ENCODE data around the gene LRRK1. TPM values are rescaled to one million over a fixed set of nuclear protein-coding genes. Genes with fewer than 3 reads are reported as not detected.

Gene LRRK1
- polyA plus RNA-seq, 1 of the 3 experiments (the other 2 are of a cell fraction), result 6.9 TPM

- Histone ChIP-seq H3K36me3 (replicated peaks in 1 of 2; ENCODE audit: control insufficient read depth in 1 of 2, insufficient read depth in 2 of 2, low read length in 1 of 2) (peaks cover 0 to 11% of the 10 kb centered on the region in 2 experiments), H3K79me2 (ENCODE audit: insufficient read depth) (peaks cover 4% of the 10 kb centered on the region; the same call in 1 of the 2 replicates), H3K4me2 (no peak overlapping the region), H3K9ac (no peak overlapping the region), H3K9me2 (no peaks in the 10 kb centered on the region), H3K4me3 (ENCODE audit: low read depth in 2 of 2, low read length in 1 of 2) (no peak overlapping the region), H3K9me3 (no peaks in the 10 kb centered on the region), H3F3A (replicated peaks; ENCODE audit: insufficient read depth) (peaks cover 11% of the 10 kb centered on the region), H3K27ac (ENCODE audit: low read depth in 2 of 2, low read length in 1 of 2) (no peak overlapping the region), H2AFZ (ENCODE audit: low read depth) (no peak overlapping the region), H3K27me3 (ENCODE audit: insufficient read depth) (no peaks in the 10 kb centered on the region), H3K4me1 (ENCODE audit: control insufficient read depth in 1 of 2, insufficient read depth in 2 of 2, low read depth in 1 of 2, low read length in 1 of 2) (peaks cover 0 to 18% of the 10 kb centered on the region in 2 experiments; a peak in 1 of 4 replicates), H4K20me1 (ENCODE audit: insufficient read depth) (no peaks in the 10 kb centered on the region)
- TF ChIP-seq NRF1 (IDR thresholded peaks at IDR 0.05; ENCODE audit: low read depth, low read length), result no peak
- TF ChIP-seq, protein P1, sequence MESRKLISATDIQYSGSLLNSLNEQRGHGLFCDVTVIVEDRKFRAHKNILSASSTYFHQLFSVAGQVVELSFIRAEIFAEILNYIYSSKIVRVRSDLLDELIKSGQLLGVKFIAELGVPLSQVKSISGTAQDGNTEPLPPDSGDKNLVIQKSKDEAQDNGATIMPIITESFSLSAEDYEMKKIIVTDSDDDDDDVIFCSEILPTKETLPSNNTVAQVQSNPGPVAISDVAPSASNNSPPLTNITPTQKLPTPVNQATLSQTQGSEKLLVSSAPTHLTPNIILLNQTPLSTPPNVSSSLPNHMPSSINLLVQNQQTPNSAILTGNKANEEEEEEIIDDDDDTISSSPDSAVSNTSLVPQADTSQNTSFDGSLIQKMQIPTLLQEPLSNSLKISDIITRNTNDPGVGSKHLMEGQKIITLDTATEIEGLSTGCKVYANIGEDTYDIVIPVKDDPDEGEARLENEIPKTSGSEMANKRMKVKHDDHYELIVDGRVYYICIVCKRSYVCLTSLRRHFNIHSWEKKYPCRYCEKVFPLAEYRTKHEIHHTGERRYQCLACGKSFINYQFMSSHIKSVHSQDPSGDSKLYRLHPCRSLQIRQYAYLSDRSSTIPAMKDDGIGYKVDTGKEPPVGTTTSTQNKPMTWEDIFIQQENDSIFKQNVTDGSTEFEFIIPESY (IDR thresholded peaks at IDR 0.05; ENCODE audit: borderline replicate concordance, low read depth), result no peak
- TF ChIP-seq SIN3A (IDR thresholded peaks at IDR 0.05; ENCODE audit: borderline replicate concordance, low read depth, low read length), result no peak
- TF ChIP-seq NFIC (IDR thresholded peaks at IDR 0.05; ENCODE audit: borderline replicate concordance), result no peak
- TF ChIP-seq EZH2phosphoT487 (IDR thresholded peaks at IDR 0.05; ENCODE audit: borderline replicate concordance, low read depth), result no peak
- TF ChIP-seq EP300 (IDR thresholded peaks at IDR 0.05; ENCODE audit: borderline replicate concordance in 1 of 2, low read depth in 1 of 2, low read length in 1 of 2), result no peak
- no peak for TF ChIP-seq PBX3 (IDR thresholded peaks at IDR 0.05)
- TF ChIP-seq, protein P2, sequence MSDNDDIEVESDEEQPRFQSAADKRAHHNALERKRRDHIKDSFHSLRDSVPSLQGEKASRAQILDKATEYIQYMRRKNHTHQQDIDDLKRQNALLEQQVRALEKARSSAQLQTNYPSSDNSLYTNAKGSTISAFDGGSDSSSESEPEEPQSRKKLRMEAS (IDR thresholded peaks at IDR 0.05; ENCODE audit: low read depth), result no peak
- no peak for TF ChIP-seq REST (IDR thresholded peaks at IDR 0.05; ENCODE audit: low read depth, low read length)
- no peak for TF ChIP-seq TEAD4 (IDR thresholded peaks at IDR 0.05; ENCODE audit: borderline replicate concordance, insufficient read depth)
- TF ChIP-seq TAF1 (IDR thresholded peaks at IDR 0.05; ENCODE audit: borderline replicate concordance, low read depth, low read length), result no peak
- TF ChIP-seq POLR2AphosphoS5 (IDR thresholded peaks at IDR 0.05; ENCODE audit: low read depth, low read length), result no peak
- no peak for TF ChIP-seq YY1 (IDR thresholded peaks at IDR 0.05; ENCODE audit: low read depth)
- TF ChIP-seq FOSL2 (IDR thresholded peaks at IDR 0.05; ENCODE audit: borderline replicate concordance, low read depth), result no peak
- TF ChIP-seq RFX5 (IDR thresholded peaks at IDR 0.05; ENCODE audit: low read length), result no peak
- no peak for TF ChIP-seq MXI1 (IDR thresholded peaks at IDR 0.05; ENCODE audit: low read depth, low read length)
- no peak for TF ChIP-seq USF2 (IDR thresholded peaks at IDR 0.05; ENCODE audit: borderline replicate concordance, low read depth, low read length)
- no peak for TF ChIP-seq FOXJ3 (CRISPR knock-in tag; IDR thresholded peaks at IDR 0.05)
- ChIA-PET POLR2A (no interaction called here), CTCF (interaction anchor here (0.7 to 1.7 kb wide), 3 partner anchors 12 to 85 kb away, joined by 3 to 5 read pairs (median 5); no protein-coding TSS in a partner anchor)
- WGBS (ENCODE audit: low lambda C conversion rate), result 90% methylated on average over 7 of the region's 7 CpGs
- DNase-seq, result no peak
Measured at GRCh38 chr15:100923076-100923475, 3.9 kb downstream of the LRRK1 start.
